MCF 10A (cell line): Measurements from ENCODE around the gene HTT. TPM values are rescaled to one million over a fixed set of nuclear protein-coding genes. Genes with fewer than 3 reads are reported as not detected.
A peak's percentile ranks its signal among the peaks of the same experiment; 100 is the strongest.

Source experiments
- BruUV-seq: library from RNA; stranded (reverse); fragments of 400-500 nt; replicated peaks from 2 replicates; lab custom pipeline; 2021; lab: Mats Ljungman, UMichigan
- CTCF ChIA-PET: fragments of 300-600 bp; sonication (Branson Sonifier 250); formaldehyde crosslinking; extraction: SDS; loops from one replicate; lab custom pipeline; 2021; ENCODE audit warnings: antibody characterized with exemption, inconsistent platforms; lab: Yijun Ruan, JAX
- POLR2A ChIA-PET: fragments of 300-600, 350-650 bp; sonication (Branson Sonifier 250); formaldehyde crosslinking; extraction: SDS; loops from one replicate; lab custom pipeline; 2020; ENCODE audit warnings: antibody characterized with exemption, inconsistent platforms; lab: Yijun Ruan, JAX
- DNase-seq: peaks from one replicate; pipeline ENCODE4 v3.0.0-alpha.2; 2018; ENCODE audit not compliant: unreplicated experiment
- H3K27ac Mint-ChIP-seq: one replicate; pipeline ENCODE4 v1.8.0; 2022; ENCODE audit warnings: mild to moderate bottlenecking, low read depth, mixed read lengths; ENCODE audit not compliant: unreplicated experiment
- H3K27me3 Mint-ChIP-seq: one replicate; pipeline ENCODE4 v1.8.0; 2022; ENCODE audit warnings: mixed read lengths; ENCODE audit not compliant: insufficient read depth, unreplicated experiment
- H3K36me3 Mint-ChIP-seq: one replicate; pipeline ENCODE4 v1.8.0; 2022; ENCODE audit warnings: mild to moderate bottlenecking, moderate library complexity, mixed read lengths; ENCODE audit not compliant: insufficient read depth, unreplicated experiment
- H3K4me1 Mint-ChIP-seq: one replicate; pipeline ENCODE4 v1.8.0; 2022; ENCODE audit warnings: mixed read lengths; ENCODE audit not compliant: insufficient read depth, unreplicated experiment
- H3K4me3 Mint-ChIP-seq: one replicate; pipeline ENCODE4 v1.8.0; 2022; ENCODE audit warnings: mild to moderate bottlenecking, moderate library complexity, mixed read lengths; ENCODE audit not compliant: unreplicated experiment
- H3K9me3 Mint-ChIP-seq: one replicate; pipeline ENCODE4 v1.8.0; 2022; ENCODE audit warnings: mixed read lengths; ENCODE audit not compliant: unreplicated experiment
- CTCF ChIP-seq: fragments of 200-600 bp; IDR thresholded peaks from one replicate; pipeline ENCODE4 v1.8.0; 2022; ENCODE audit warnings: antibody characterized with exemption, mild to moderate bottlenecking; ENCODE audit not compliant: unreplicated experiment
- intact Hi-C: fragments of 100-400 bp; cut with micrococcal nuclease; formaldehyde crosslinking; loops from 2 replicates; pipeline ENCODE4 v1.14.1; 2022
- total RNA-seq: library from RNA; stranded (reverse); gene quantifications from 2 replicates; pipeline ENCODE4 v1.2.3, GENCODE V29; 2022

Gene HTT
- total RNA-seq, 1 experiment from 2014 or later: 47.4 TPM

- no peak overlapping the region for H3K4me3 Mint-ChIP-seq
- H3K36me3 Mint-ChIP-seq: peaks cover 69% of the 10 kb centered on the region
- peaks cover 15% of the 10 kb centered on the region for H3K4me1 Mint-ChIP-seq
- no TSS peak for BruUV-seq
- no peak for TF ChIP-seq CTCF
- no peak overlapping the region for H3K27ac Mint-ChIP-seq
- CTCF ChIA-PET: interaction anchor here (0.6 to 2.4 kb wide), 5 partner anchors 18 to 33 kb away, joined by 3 to 24 read pairs (median 10); no protein-coding TSS in a partner anchor
- no peaks in the 10 kb centered on the region for H3K27me3 Mint-ChIP-seq
- POLR2A ChIA-PET: interaction anchor here (0.7 to 3.4 kb wide), 5 partner anchors 12 to 182 kb away, joined by 3 to 13 read pairs (median 4); partner anchors contain the start of genes HTT and HTT-AS
- intact Hi-C loops: loop anchor here (5.0 kb wide), 1 partner anchor 61 kb away; no protein-coding TSS in a partner anchor
- no peaks in the 10 kb centered on the region for H3K9me3 Mint-ChIP-seq
- no peak for DNase-seq
These were observed 33.7 kb downstream of the HTT start for GRCh38 chr4:3108211-3108610.

DNA sequence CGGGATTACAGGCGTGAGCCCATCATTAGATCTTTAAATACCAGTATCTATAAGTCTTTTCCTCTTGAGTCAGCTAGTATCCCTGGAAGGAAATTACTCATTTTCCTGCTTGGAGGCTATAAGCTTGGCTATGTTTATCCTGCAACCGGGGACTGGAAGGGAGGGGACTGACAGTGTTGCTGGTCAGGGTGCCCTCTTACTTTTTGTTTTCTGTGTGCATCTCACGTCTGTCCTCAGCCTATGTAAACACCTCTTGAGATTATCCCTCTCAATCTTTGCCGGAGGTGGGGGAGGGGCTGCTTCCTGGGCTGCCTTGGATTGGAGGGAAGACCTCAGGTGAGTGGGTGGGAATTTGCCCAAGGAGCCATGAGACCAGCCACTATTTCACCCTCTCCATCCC lies 37.0 kb downstream of the HTT start:
- Mint-ChIP-seq H3K4me3 (no peak overlapping the region), H3K27me3 (no peaks in the 10 kb centered on the region)
- no peak for TF ChIP-seq CTCF

GRCh38 chr4:3112201-3112600 lies 37.7 kb downstream of the HTT start:
- BruUV-seq: no TSS peak
- Mint-ChIP-seq H3K9me3 (no peaks in the 10 kb centered on the region), H3K27ac (no peak overlapping the region), H3K36me3 (peaks cover 73% of the 10 kb centered on the region), H3K4me3 (no peak overlapping the region), H3K4me1 (peaks cover 9% of the 10 kb centered on the region), H3K27me3 (no peaks in the 10 kb centered on the region)
- TF ChIP-seq CTCF: no peak
- DNase-seq: no peak
- intact Hi-C loops: no loop called here
- CTCF ChIA-PET: interaction anchor here (1.0 to 2.4 kb wide), 2 partner anchors 13 to 23 kb away, joined by 4 to 12 read pairs; no protein-coding TSS in a partner anchor
- POLR2A ChIA-PET: no interaction called here

More for the DNA sequence above, 37.0 kb downstream of the HTT start:
- H3K9me3 Mint-ChIP-seq: no peaks in the 10 kb centered on the region
- H3K4me1 Mint-ChIP-seq: peaks cover 12% of the 10 kb centered on the region
- peak; percentile 77 for DNase-seq
- H3K36me3 Mint-ChIP-seq: peaks cover 74% of the 10 kb centered on the region
- intact Hi-C loops: no loop called here
- ChIA-PET POLR2A (interaction anchor here (0.7 to 1.8 kb wide), 3 partner anchors 8 to 11 kb away, joined by 4 to 5 read pairs (median 4); no protein-coding TSS in a partner anchor), CTCF (interaction anchor here (0.7 to 2.4 kb wide), 3 partner anchors 10 to 24 kb away, joined by 3 to 12 read pairs (median 4); no protein-coding TSS in a partner anchor)
- BruUV-seq: no TSS peak
- H3K27ac Mint-ChIP-seq: no peak overlapping the region

DNA sequence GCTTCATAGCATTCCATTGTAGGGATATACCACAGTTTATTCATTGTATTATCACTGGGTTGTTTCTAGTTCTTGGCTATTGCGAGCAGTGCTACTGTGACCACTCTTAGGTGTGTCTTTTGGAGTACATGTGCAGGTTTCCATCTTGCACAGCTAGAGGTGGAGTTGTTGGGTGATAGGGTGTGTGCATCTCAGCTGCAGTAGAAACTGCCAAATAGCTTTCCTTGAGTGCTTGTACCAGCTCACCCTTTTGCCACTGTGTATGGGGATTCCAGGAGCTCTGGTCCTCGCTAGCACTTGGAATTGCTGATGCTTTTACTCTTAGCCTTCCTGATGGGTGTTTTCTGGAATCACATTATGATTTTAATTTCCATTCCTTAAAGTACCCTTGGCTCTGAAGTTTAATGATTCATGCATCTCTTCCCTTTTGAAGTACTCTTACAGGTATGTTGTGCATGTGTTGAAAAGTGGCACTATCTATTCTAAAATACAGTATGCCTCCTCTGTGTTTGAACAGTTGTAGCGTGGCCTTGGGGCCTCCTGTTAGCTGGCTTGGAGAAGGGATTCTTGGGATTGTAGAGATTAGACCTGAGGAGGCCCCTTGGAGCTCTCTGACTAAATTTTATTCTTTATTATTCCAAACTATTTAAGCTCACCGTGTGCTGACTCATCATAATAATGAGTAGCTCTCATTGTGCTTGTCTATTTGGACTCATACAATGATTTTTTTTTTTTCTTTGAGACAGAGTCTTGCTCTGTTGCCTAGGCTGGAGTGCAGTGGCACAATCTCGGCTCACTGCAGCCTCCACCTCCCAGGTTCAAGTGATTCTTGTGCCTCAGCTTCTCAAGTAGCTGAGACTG lies 38.4 kb downstream of the HTT start:
- DNase-seq: no peak
- POLR2A ChIA-PET: interaction anchor here (1.8 kb wide), 1 partner anchor 9 kb away, joined by 10 read pairs; no protein-coding TSS in a partner anchor
- Mint-ChIP-seq H3K27me3 (no peaks in the 10 kb centered on the region), H3K27ac (no peak overlapping the region), H3K36me3 (peaks cover 73% of the 10 kb centered on the region), H3K9me3 (no peaks in the 10 kb centered on the region), H3K4me3 (no peak overlapping the region), H3K4me1 (peaks cover 9% of the 10 kb centered on the region)
- TF ChIP-seq CTCF: no peak
- BruUV-seq: no TSS peak
- CTCF ChIA-PET: interaction anchor here (1.0 to 2.4 kb wide), 2 partner anchors 12 to 23 kb away, joined by 4 to 12 read pairs; no protein-coding TSS in a partner anchor
- intact Hi-C loops: no loop called here
